ELF-1 (cell line): ENCODE data around the gene DHX8.

Source experiments
- DNase-seq: peaks from one replicate; pipeline ENCODE4 v3.0.0-alpha.2; 2016; ENCODE audit warnings: low read depth, low spot score

DHX8 gene

GRCh38 chr17:43547189-43547550, 63.4 kb downstream of the DHX8 start:
- DNase-seq = no peak

- DNase-seq = no peak
Observed at GRCh38 chr17:43547659-43548256, 64.0 kb downstream of the DHX8 start.

DNA sequence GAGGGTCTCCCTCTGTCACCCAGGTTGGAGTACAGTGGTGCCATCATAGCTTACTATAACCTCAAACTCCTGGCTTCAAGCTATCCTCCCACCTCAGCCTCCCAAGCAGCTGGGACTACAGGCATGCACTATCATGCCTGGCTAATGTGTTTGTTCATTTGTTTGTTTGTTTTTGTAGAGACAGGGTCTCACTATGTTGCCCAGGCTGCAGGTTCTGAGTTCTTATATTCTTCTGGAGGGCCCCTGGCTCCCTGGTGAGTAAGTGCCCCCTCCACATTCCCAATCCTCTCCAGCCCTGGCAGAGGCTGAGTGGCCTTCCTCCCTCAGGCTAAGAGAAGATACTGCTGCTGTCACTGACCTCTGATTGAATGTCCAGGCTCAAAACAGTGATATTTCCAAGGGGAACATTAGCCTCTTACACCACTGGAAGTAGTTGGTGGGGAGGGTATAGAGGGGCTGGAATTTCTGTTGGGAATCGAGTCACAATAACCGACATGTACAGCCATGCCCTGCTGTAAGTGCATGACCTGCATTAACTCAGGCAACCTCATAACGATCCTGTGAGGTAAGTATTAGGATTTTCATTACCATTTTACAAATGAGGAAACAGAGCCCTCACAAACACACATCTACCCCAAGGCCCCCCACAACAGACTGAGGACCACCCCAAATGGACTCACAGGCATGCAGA, 65.1 kb downstream of the DHX8 start:
- no peak for DNase-seq

GRCh38 chr17:43549496-43549895, 65.7 kb downstream of the DHX8 start:
- no peak for DNase-seq

- DNase-seq = no peak
Observed at GRCh38 chr17:43550754-43551153, 67.0 kb downstream of the DHX8 start.

- no peak for DNase-seq
Observed at GRCh38 chr17:43552229-43552837, 68.6 kb downstream of the DHX8 start.

GRCh38 chr17:43553573-43553972, 69.8 kb downstream of the DHX8 start:
- DNase-seq = peak; percentile 47

DNA sequence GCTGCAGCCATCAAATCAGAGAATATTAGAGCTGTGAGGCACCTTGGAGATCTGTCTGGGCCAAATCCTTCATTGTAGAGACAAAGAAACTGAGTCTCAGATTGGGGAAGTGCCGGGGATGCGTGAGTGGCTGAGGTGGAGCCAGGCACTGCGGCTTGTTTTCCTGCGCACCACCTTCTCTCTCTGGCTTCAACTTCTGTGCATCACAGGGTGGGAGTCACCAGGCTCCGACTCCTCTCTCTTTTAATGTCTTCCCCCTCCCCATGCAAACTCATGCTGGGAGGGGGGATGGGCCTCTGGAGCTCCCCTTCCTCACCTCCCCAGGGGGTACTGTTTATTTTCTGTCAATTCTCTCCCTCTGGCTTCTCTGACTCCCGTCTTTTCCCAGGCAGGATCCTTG, 71.1 kb downstream of the DHX8 start:
- DNase-seq = peak; percentile 49

- no peak for DNase-seq
Observed at GRCh38 chr17:43556292-43556691, 72.5 kb downstream of the DHX8 start.

DNA sequence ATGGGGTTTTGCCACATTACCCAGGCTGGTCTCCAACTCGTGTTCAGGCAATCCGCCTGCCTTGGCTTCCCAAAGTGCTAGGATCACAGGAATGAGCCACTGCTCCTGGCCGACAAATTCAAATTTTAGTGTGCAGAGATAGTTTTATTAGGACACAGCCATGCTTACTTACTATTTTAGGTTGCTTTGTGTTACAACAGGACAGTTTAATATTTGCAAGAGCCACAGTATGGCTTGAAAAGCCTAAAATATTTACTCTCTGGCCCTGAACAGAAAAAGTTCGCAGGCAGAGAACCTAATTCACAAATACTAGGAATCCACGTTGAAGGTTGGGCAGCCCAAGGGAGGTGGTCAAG, 75.0 kb downstream of the DHX8 start:
- no peak for DNase-seq

DNA sequence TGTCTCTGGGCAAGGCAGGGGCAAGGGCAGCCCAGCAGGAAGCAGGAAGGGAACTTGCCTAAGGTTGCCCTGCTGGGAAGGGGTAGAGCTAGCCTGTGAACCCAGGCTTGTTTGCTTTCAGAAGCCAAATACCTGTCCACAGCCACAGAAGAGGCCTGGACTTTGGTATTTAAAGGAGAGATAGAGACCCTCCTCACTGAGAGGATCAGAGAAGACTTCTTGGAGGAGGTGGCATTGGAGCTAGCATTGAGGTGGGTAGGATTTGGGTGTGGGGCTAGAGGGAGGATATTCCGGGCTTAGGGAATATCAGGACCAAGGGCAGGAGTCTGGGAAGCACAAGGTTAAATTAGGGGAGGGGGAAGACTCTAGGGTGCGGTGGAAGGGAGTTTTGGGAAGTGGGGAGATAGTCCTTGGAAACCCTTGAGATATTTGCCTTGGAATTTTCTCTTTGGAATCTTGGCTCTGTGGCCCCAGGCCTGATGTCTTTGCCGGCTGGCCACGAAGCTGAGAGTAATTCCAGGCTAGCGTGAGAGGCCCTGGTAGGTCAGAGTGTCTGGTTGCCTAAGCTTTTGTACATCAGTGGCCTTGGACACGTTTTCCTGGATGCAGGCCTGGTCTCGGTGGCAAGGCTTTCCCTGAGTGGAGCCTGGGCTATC, 75.5 kb downstream of the DHX8 start:
- peak; percentile 62 for DNase-seq

DNA sequence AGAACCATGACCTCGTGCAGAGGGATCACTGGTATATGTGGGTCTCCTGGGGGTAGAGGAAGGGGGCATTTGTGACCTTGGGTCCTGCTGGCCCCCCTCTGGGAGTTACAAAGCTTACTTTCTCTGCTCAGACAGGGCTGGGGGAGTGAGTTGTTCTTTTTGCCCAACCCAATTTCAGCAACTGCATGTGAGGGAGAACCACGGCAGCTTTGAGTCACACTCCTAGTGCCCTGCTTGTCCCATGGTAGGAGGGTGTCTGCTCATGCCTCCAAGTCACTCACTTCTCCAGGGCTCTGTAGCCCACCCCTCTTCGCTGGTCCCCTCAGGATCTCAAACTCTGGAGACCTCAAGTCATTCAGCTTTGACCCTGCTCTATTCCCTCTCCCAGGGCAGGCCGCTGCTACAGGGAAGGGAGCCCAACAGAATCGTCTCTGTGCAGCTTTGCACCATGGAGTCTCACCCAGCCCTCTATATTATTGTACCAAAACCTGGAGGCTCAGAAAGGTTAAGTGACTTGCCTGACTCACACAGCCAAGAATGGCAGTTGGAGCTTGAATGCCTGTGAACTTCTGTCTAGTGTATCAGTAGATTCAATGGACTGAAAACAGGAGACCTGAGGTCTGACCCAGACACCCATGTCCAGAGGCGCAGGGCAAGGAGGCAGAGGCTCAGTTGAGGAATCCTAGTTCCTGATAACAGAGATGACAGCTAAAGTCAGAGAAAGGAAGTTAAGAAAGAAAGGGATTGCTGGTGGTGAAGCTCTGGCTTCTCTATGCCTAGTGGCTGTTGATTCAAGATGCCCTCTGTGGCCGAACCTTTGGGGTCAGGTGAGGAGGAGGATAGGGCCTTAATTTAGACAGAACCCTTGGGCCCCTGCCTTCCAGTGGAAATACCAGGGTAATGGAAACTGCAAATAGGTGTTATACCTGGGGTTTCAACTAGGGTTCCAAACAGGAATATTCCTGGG, 77.0 kb downstream of the DHX8 start:
- DNase-seq = peak; percentile 45

GRCh38 chr17:43562679-43563599, 79.2 kb downstream of the DHX8 start:
- DNase-seq = peak; percentile 88

DNA sequence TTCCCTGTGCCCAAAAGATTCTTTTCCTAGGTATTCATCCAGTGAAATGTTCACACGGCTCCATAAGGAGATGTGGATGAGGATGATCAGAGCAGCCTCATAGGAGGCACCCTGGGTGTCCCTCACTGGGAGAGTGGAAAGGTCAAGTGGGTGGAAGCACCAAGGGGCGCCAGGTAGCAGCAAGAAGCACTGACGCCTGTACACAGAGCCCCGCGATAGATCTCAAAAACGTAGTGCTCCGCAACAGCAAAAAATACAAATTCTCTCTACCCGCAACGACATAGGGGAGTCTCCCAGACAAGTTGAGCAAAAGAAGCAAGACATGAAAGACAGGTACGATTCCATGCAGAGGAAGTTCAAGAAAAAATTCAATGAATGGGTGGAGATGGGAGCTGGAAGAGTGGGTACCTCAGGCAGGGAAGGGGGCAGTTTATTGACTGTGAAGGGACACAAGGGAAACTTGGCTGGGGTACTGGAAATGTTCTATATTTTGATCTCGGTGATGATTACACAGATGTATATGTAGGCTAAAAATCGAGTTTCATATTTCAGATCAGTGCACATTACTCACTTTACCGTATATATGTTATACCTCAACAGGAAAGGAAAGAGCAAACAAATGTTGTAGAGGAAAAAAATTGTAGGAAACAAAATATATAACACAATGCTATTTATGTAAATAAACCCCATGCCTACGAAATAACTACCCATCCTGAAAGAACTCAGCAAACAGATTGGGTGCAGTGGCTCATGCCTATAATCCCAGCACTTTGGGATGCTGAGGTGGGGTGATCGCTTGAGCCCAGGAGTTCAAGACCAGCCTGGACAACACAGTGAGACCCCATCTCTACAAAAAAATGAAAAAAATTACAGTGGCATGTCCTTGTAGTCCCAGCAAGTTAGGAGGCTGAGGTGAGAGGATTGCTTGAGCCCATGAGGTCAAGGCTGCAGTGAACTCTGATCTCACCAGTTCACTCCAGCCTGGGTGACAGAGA, 80.1 kb downstream of the DHX8 start:
- no peak for DNase-seq

DNA sequence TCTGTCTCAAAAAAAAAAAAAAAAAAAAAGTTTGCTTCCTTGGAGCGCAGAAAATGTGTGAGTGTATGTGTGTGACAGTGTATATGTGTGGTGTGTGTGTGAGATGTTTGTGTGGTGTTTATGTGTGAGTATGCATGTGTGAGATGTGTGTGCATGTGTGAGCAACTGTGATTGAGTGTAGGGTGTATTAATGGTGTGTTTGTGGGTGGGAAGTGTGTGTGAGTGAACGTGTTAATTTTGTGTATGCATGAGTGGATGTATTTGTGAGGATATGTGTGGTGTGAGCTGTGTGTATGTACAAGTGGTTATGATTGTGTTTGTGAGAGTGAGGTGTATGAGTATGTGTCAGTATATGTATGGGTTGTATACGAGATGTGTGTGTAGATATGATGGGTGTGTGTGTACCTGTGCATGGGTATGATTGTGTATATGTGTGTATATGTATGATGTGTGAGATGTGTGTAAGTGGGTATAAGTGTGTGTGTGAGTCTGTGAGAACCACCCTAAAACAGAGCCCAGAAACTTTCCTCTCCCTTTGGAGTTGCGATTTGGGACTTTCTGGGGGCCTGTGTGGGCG, 84.8 kb downstream of the DHX8 start:
- no peak for DNase-seq

- no peak for DNase-seq
Observed at GRCh38 chr17:43570518-43570928, 86.7 kb downstream of the DHX8 start.

DNA sequence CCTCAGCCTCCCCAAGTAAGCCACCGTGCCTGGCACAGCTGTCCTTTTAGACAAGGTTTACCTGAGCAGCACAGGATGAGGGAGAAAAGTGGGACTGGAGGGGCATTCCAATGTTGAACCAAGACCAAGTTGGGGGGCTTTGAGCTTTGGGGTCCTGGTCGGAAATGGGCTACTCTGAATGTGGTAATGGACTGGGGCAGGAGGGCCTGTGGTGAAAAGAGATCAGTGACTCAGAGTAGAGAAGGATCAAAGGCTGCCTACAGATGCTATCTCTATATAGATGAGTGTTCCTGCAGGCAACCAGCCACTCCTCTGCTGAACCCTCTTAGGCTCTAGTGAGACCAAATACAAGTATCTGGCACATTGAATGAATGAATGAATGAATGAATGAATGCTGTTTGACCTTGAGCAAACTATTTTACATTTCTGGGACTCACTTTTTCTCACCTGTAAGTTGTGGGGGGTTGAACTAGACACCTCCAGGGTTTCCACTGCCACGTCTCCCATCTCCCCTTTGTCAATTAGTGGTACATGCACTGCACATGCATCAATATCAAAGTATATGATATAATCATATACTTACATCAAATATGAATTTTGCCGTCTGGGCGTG, 88.7 kb downstream of the DHX8 start:
- DNase-seq = peak; percentile 43

DNA sequence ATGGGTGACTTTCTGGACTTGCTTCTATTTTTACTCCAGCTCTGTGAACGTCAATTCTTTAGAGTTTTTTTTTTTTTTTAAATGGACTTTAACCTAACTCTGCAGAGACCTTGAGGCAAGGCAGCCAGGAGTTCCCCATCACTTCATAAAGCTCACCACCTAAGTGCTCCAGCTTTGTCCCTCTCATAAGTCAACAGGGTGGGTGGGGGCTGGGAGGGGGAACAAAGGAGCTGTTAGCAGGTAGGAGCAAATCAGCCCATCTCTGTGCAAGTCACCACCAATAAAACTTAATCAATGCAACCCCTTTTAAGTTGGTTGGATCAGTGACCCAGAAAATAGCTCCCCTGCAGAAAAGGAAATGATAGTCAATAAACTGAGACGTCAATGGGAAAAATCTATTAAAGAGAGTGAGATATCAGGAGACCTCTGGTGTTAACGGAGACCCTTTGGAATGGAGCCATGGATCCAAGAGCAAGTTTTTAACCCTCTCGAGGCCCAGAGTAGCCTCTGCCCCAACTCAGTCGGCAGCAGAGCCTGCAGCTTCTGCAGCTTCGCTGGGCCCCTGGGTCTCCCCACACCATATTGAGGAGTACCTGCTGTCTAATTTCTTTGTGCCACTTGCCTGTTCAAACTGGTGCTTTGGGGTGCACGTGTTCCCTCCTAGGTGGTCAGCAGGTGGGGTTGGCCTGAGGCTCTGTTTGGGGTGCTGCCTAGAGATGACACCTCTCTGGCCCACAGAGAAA, 90.0 kb downstream of the DHX8 start:
- DNase-seq = no peak
